Ishikawa (cell line): Measurements from ENCODE around the gene SEC61A1.

Source experiments
- CEBPB ChIP-seq: IDR thresholded peaks from 2 replicates; pipeline ENCODE4 v1.6.1; 2012
- CREB1 ChIP-seq: IDR thresholded peaks from 2 replicates; pipeline ENCODE4 v1.6.1; 2012; ENCODE audit warnings: low read depth
- EGR1 ChIP-seq: IDR thresholded peaks from 2 replicates; pipeline ENCODE4 v1.6.1; 2012
- EP300 ChIP-seq: IDR thresholded peaks from 2 replicates; pipeline ENCODE4 v1.6.1; 2012; ENCODE audit warnings: borderline replicate concordance
- FOXM1 ChIP-seq: IDR thresholded peaks from 2 replicates; pipeline ENCODE4 v1.6.1; 2012; ENCODE audit warnings: low read depth, borderline replicate concordance
- NFIC ChIP-seq: IDR thresholded peaks from 2 replicates; pipeline ENCODE4 v1.6.1; 2012
- RAD21 ChIP-seq: IDR thresholded peaks from 2 replicates; pipeline ENCODE4 v1.6.1; 2012; ENCODE audit warnings: low read depth
- TAF1 ChIP-seq: IDR thresholded peaks from 2 replicates; pipeline ENCODE4 v1.6.1; 2012; ENCODE audit warnings: low read depth, mild to moderate bottlenecking
- TCF12 ChIP-seq: IDR thresholded peaks from 2 replicates; pipeline ENCODE4 v1.6.1; 2012; ENCODE audit warnings: low read depth
- TEAD4 ChIP-seq: IDR thresholded peaks from 2 replicates; pipeline ENCODE4 v1.6.1; 2012
- YY1 ChIP-seq: IDR thresholded peaks from 2 replicates; pipeline ENCODE4 v1.6.1; 2012; ENCODE audit warnings: low read depth
- ZBTB7A ChIP-seq: IDR thresholded peaks from 2 replicates; pipeline ENCODE4 v1.6.1; 2012; ENCODE audit warnings: low read depth
- TF ChIP-seq, protein P1 (sequence below): IDR thresholded peaks from 2 replicates; pipeline ENCODE4 v1.6.1; 2012
- TF ChIP-seq, protein P2 (sequence below): IDR thresholded peaks from 2 replicates; pipeline ENCODE4 v1.6.1; 2012; ENCODE audit warnings: low read depth, mild to moderate bottlenecking
- TF ChIP-seq, protein P3 (sequence below): IDR thresholded peaks from 2 replicates; pipeline ENCODE4 v1.6.1; 2012

The SEC61A1 gene

DNA sequence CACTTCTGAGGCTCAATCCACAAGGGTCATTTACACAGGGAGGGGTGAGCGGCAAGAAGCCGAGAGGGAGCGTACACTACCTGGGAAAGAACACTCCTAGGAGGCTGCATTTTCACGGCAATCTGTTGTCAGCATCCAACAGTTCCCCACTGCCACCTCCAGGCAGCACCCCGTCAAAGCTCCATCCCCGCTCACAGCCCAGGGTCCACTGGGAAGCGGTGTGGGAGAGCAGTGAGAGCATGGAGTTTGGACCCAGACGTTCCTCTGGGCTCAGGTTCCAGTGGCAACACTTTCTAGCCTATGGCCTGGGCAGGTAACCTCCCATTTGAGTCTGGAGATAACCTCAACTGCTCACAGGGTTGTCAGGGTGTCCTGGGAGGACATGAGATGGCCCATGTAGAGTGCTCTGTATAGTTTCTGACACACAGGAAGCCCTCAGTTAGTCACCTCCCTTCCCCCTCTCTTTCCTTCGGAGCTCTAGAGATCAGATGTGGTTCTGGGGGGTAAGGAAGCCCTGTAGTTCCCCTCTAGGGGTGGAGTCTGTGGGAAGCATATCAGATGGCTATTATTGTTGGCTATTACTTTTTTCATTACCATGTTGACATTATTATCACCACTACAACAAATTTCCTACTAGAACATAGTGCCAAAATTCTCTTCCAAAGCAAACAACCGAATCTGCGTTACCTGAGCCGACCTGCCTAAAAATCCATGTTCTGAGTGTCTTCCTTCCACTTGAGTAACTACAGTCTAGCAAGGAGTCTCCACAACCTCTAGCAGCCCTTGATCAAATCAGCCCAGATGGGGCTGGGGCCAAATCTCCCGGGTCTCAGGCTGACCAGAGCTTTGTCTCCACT lies 42.3 kb downstream of the SEC61A1 start:
- TF ChIP-seq FOXM1 (no peak), RAD21 (no peak), ZBTB7A (no peak), TCF12 (no peak), CEBPB (no peak), TAF1 (no peak), YY1 (no peak), EGR1 (no peak), EP300 (no peak)
- TF ChIP-seq, protein P1, sequence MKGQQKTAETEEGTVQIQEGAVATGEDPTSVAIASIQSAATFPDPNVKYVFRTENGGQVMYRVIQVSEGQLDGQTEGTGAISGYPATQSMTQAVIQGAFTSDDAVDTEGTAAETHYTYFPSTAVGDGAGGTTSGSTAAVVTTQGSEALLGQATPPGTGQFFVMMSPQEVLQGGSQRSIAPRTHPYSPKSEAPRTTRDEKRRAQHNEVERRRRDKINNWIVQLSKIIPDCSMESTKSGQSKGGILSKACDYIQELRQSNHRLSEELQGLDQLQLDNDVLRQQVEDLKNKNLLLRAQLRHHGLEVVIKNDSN, result no peak
- TF ChIP-seq, protein P2, sequence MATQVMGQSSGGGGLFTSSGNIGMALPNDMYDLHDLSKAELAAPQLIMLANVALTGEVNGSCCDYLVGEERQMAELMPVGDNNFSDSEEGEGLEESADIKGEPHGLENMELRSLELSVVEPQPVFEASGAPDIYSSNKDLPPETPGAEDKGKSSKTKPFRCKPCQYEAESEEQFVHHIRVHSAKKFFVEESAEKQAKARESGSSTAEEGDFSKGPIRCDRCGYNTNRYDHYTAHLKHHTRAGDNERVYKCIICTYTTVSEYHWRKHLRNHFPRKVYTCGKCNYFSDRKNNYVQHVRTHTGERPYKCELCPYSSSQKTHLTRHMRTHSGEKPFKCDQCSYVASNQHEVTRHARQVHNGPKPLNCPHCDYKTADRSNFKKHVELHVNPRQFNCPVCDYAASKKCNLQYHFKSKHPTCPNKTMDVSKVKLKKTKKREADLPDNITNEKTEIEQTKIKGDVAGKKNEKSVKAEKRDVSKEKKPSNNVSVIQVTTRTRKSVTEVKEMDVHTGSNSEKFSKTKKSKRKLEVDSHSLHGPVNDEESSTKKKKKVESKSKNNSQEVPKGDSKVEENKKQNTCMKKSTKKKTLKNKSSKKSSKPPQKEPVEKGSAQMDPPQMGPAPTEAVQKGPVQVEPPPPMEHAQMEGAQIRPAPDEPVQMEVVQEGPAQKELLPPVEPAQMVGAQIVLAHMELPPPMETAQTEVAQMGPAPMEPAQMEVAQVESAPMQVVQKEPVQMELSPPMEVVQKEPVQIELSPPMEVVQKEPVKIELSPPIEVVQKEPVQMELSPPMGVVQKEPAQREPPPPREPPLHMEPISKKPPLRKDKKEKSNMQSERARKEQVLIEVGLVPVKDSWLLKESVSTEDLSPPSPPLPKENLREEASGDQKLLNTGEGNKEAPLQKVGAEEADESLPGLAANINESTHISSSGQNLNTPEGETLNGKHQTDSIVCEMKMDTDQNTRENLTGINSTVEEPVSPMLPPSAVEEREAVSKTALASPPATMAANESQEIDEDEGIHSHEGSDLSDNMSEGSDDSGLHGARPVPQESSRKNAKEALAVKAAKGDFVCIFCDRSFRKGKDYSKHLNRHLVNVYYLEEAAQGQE, result no peak
- TF ChIP-seq, protein P3, sequence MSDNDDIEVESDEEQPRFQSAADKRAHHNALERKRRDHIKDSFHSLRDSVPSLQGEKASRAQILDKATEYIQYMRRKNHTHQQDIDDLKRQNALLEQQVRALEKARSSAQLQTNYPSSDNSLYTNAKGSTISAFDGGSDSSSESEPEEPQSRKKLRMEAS, result no peak

DNA sequence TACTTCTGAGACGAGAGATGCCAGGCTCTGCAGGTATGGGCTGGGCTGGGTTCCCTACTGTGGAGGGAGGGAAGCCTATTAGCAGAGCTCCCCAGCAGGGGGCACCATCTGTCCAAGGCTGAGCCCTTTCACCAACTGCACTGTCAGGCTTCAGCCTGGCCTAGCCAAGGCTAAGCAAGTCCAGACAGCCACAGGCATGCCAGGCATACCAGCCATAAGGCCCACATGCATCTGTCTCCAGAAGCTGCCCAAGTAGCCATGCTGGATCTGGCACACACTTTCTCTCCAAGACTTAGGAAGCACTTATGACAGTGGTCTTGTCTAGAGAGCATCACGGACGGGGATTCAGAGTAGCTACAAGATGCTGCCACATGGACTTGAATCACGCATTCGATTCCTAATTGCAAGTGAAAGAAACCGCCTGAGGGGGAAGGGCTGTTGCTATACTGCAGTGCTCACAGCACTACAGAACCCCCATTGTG lies 43.0 kb downstream of the SEC61A1 start:
- peak; percentile 64; the same call in 1 of the 2 replicates for TF ChIP-seq TEAD4
- no peak for TF ChIP-seq CREB1
- TF ChIP-seq ZBTB7A, result no peak
- TF ChIP-seq RAD21, result peak; percentile 75
- TF ChIP-seq EP300, result no peak

DNA sequence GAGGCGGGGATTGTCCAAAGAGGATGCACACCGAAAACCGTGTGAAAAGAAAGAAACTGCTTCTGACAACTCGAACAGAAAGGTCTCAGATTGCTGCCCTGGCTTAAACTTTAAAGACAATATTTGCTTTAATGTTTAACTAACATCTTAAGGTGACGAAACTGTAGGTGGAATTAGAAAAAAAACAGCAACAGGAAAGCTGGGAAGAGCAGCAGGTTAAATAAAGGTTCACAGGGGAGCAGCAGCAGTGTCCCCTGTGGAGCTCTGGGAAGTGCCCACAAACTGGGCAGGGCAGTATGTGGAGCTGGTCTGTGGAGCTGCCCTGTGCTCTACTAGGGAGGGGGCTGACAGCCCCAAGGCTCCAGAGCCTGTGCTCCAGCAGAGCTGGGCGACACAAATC lies 46.0 kb downstream of the SEC61A1 start:
- TF ChIP-seq ZBTB7A (no peak), CREB1 (no peak), CEBPB (no peak), EP300 (no peak), TAF1 (no peak), TEAD4 (no peak), YY1 (no peak)
- TF ChIP-seq, protein P3, result no peak

DNA sequence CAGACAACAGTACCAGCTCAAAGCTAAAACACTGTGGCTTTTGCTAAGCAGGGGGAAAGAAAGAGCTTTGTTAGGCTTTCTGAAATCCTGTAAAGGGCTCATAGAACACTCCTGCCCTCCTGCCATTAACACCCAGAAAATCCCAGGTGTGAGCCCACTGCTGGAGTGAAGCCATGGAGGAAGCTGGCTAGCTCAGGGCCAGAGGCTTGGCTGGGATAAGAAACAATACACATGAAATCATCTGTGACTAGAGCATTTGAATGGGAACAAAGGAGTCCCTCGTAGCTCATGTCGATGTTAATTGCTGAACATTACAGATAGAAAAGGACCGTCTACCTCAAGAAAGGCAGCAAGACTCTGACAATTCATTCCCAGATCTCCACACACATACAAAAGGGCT lies 47.9 kb downstream of the SEC61A1 start:
- TF ChIP-seq NFIC (no peak), TEAD4 (no peak), TCF12 (no peak)

DNA sequence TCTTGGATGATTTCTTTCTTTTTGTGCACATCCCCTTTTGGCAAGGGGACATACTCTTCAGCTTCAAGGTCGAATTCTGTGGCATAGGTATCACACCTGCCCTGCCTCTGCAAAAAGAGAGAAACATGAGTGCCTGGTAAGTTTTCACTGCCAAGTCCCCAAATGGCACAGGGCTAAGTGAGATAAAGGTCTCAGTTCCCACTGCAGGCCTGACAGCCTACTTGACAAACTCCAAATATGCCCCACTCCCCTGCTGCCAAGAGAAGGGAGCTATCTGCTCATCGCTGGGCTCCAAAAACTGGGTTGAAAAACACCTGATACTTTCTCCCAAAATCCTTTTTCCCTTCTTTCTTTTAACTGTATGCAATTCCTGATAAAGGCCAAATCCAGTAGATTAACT lies 48.4 kb downstream of the SEC61A1 start:
- TF ChIP-seq EP300, result no peak
- TF ChIP-seq RAD21, result no peak
- TF ChIP-seq TEAD4, result no peak
- TF ChIP-seq TAF1, result no peak
- TF ChIP-seq, protein P2, result no peak
- no peak for TF ChIP-seq FOXM1
- TF ChIP-seq, protein P3, result no peak
- no peak for TF ChIP-seq EGR1
- no peak for TF ChIP-seq NFIC
- no peak for TF ChIP-seq CREB1
- no peak for TF ChIP-seq CEBPB
- no peak for TF ChIP-seq TCF12
- TF ChIP-seq YY1, result no peak
- TF ChIP-seq, protein P1, result no peak
- TF ChIP-seq ZBTB7A, result no peak

DNA sequence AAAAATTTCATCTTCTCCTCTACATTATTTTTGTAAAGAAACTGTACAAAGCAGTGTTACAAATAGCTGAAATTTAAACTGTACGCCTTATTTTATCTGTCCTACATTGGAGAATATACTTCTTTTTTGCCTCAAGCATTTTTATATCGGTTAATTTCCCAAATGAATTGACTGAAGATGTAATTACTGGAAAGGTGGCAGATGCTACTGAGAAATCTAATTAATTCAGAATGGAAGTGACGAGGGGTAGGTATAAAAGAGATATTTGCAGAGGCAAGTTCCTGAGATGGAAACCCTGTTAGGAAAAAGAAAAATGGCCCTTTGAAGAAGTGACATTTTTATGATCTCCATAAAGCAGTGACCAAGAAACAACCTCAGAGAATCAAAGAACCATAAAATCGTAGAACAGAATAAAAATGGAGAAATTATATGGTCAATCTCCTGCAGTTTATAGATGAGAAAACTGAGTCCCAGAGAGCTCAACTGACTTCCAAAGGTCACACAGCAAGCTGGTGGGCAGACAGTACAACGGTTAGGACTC lies 51.0 kb downstream of the SEC61A1 start:
- TF ChIP-seq, protein P3, result no peak
- TF ChIP-seq NFIC, result no peak
